ENCODE data around the gene SARNP.
A peak's percentile ranks its signal among the peaks of the same experiment; 100 is the strongest.
"Not testable (repeated sequence)": the region's sequence is repeated elsewhere in the genome, so short reads cannot be mapped to it uniquely, and the experiment has no call there.

The SARNP gene

DNA sequence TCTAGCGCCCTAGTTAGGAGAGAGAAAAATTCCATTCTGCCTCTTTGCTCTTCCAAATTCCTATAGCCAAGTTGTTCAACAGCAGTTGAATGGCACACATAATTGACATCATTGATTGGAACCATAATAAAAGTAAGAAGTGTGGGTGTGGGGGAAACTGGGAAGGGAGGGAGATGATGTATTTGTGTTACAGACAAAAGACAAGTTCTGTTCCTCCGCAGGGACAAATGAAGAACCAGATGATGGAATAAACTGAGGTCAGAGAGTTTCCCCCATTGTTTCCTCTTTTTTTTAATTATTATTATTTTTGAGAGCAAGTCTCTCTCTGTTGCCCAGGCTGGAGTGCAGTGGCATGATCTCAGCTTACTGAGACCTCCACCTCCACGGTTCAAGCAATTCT lies 39.7 kb downstream of the SARNP start:
- Histone ChIP-seq H3K9ac (ENCODE audit: low read depth, low read length) (no peak overlapping the region), H3K27me3 (ENCODE audit: control insufficient read depth, insufficient read depth, low read length) (no peaks in the 10 kb centered on the region), H3K36me3 (ENCODE audit: control insufficient read depth, insufficient read depth, low read length) (peaks cover 15% of the 10 kb centered on the region), H3K9me3 (ENCODE audit: control insufficient read depth, insufficient read depth, low read length) (no peaks in the 10 kb centered on the region), H3K4me3 (ENCODE audit: low read depth, low read length) (no peak overlapping the region), H3K4me1 (ENCODE audit: control insufficient read depth, insufficient read depth, low read length) (no peaks in the 10 kb centered on the region)

DNA sequence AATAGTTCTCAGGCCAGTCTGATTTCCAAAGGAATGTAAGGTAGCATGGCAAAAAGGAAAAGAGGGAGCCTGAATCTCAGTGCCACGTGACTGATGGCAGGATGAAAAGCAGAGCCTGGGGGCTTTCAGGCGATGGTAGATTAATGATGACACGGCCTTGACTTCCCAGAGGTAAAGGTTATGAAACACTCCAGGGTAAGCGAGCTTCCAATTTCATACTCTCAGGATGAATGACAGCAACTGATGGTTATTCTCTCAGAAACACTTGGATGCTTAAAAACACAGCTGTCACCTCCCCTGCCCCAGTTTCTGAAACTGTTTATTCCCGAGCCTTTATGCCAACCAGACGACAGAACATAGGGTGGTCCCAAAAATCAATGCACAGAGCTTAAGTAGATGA lies 45.8 kb downstream of the SARNP start:
- Histone ChIP-seq H3K9ac (ENCODE audit: low read depth, low read length) (no peak overlapping the region), H3K27me3 (ENCODE audit: control insufficient read depth, insufficient read depth, low read length) (no peaks in the 10 kb centered on the region), H3K36me3 (ENCODE audit: control insufficient read depth, insufficient read depth, low read length) (peaks cover 13% of the 10 kb centered on the region), H3K9me3 (ENCODE audit: control insufficient read depth, insufficient read depth, low read length) (no peaks in the 10 kb centered on the region), H3K4me1 (ENCODE audit: control insufficient read depth, insufficient read depth, low read length) (no peaks in the 10 kb centered on the region), H3K4me3 (ENCODE audit: low read depth, low read length) (no peak overlapping the region)

DNA sequence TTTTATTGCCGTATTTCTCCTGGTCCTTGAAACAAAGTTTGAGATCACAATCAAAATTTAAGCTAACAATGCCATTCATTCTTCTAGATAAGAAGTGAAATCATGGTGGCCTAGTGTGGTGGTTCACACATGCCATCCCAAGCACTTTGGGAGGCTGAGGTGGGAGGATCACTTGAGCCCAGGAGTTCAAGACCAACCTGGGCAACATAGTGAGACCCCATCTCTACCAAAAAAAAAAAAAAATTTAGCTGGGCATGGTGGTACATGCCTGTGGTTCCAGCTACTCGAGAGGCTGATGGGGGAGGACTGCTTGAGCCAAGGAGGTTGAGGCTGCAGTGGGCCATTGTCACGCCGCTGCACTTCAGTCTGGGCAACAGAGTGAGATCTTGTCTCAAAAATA lies 50.4 kb downstream of the SARNP start:
- Histone ChIP-seq H3K9me3 (ENCODE audit: control insufficient read depth, insufficient read depth, low read length) (no peaks in the 10 kb centered on the region), H3K36me3 (ENCODE audit: control insufficient read depth, insufficient read depth, low read length) (peaks cover 3% of the 10 kb centered on the region), H3K4me1 (ENCODE audit: control insufficient read depth, insufficient read depth, low read length) (peaks cover 4% of the 10 kb centered on the region), H3K4me3 (ENCODE audit: low read depth, low read length) (no peak overlapping the region), H3K9ac (ENCODE audit: low read depth, low read length) (no peak overlapping the region), H3K27me3 (ENCODE audit: control insufficient read depth, insufficient read depth, low read length) (no peaks in the 10 kb centered on the region)

DNA sequence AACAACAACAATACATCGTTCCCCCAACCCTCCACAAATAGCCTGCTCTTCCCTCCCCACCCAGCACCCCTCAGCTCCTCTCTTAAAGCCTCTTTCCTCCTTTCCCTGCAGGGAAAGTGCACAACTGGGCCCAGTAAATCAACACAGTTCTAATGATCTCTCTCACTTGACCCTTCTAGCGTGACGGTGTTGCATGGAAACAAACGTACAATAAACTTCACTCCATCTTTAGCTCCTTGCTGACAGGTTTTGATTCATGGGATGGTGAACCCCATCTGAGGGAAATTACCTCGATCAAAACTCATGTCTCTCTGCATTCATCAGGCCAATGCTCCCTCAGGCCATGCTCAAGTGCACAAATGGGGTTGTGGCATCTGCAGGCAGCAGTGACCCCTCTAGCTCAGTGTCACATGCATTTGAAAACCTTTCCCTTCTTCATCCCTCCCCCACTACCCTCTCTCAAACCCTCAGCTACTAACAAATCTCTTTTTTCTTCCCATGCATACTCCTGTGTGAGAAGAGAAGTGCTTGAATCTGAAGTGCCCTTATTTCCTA lies 51.7 kb downstream of the SARNP start:
- Histone ChIP-seq H3K4me3 (ENCODE audit: low read depth, low read length) (no peak overlapping the region), H3K27me3 (ENCODE audit: control insufficient read depth, insufficient read depth, low read length) (no peaks in the 10 kb centered on the region), H3K36me3 (ENCODE audit: control insufficient read depth, insufficient read depth, low read length) (no peaks in the 10 kb centered on the region), H3K9me3 (ENCODE audit: control insufficient read depth, insufficient read depth, low read length) (no peaks in the 10 kb centered on the region), H3K4me1 (ENCODE audit: control insufficient read depth, insufficient read depth, low read length) (peaks cover 4% of the 10 kb centered on the region), H3K9ac (ENCODE audit: low read depth, low read length) (no peak overlapping the region)

DNA sequence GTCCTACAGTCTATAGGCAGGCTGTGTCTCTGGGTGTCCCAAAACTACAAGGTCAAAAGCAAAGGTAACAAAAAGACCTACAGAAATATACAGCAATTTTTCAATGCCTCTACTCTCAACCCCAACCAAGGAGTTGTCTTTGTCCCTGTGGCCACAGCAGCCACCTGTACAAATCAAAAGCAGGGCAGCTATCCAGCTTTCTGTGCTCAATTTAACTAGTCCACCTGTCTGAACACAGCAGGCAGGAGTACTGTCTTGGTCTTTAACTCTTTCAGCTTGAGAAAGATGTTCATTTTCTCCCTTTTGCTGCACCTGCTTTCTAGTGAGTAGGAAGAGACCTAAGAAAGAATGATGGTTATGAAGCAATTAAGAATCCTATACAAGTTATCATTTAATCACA lies 54.9 kb downstream of the SARNP start:
- Histone ChIP-seq H3K9me3 (ENCODE audit: control insufficient read depth, insufficient read depth, low read length) (no peaks in the 10 kb centered on the region), H3K4me3 (ENCODE audit: low read depth, low read length) (no peak overlapping the region), H3K36me3 (ENCODE audit: control insufficient read depth, insufficient read depth, low read length) (no peaks in the 10 kb centered on the region)

DNA sequence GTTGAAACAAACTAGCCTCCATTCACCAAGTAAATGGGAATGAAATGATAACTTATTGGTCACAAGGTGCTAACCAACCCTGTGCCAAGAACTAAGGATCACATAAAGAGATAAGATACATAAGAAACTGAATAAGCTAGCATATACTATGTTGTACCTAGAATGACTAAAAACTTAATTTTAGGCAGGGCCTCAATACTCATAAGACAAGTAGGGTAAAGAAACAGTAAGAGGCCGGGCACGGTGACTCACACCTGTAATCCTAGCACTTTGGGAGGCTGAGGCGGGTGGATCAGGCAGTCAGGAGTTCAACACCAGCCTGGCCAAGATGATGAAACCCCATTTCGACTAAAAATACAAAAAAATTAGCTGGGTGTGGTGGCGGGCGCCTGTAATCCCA lies 56.9 kb downstream of the SARNP start:
- no peak overlapping the region for H3K4me3 ChIP-seq (ENCODE audit: low read depth, low read length)
- H3K9ac ChIP-seq (ENCODE audit: low read depth, low read length): no peak overlapping the region
- peaks cover 3% of the 10 kb centered on the region for H3K36me3 ChIP-seq (ENCODE audit: control insufficient read depth, insufficient read depth, low read length)
- no peaks in the 10 kb centered on the region for H3K9me3 ChIP-seq (ENCODE audit: control insufficient read depth, insufficient read depth, low read length)
- H3K4me1 ChIP-seq (ENCODE audit: control insufficient read depth, insufficient read depth, low read length): no peaks in the 10 kb centered on the region
- H3K27me3 ChIP-seq (ENCODE audit: control insufficient read depth, insufficient read depth, low read length): no peaks in the 10 kb centered on the region

More for the DNA sequence above, 54.9 kb downstream of the SARNP start:
- Histone ChIP-seq H3K27me3 (ENCODE audit: control insufficient read depth, insufficient read depth, low read length) (no peaks in the 10 kb centered on the region), H3K9ac (ENCODE audit: low read depth, low read length) (no peak overlapping the region), H3K4me1 (ENCODE audit: control insufficient read depth, insufficient read depth, low read length) (peaks cover 4% of the 10 kb centered on the region)

DNA sequence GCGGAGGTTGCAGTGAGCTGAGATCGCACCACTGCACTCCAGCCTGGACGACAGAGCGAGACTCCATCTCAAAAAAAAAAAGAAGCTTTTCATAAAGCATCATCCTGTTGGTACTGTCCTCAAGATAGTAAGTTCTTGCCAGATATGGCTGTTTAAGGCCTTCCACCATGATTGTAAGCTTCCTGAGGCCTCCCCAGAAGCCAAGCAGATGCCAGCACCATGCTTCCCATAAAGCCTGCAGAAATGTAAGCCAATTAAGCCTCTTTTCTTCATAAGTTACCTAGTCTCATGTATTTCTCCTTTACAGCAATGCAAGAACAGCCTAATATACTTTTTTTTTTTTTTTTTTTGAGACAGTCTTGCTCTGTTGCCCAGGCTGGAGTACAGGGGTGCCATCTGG lies 58.9 kb downstream of the SARNP start:
- H3K4me3 ChIP-seq (ENCODE audit: low read depth, low read length); H3K4me1 ChIP-seq (ENCODE audit: control insufficient read depth, insufficient read depth, low read length); H3K9me3 ChIP-seq (ENCODE audit: control insufficient read depth, insufficient read depth, low read length); H3K9ac ChIP-seq (ENCODE audit: low read depth, low read length); H3K27me3 ChIP-seq (ENCODE audit: control insufficient read depth, insufficient read depth, low read length); H3K36me3 ChIP-seq (ENCODE audit: control insufficient read depth, insufficient read depth, low read length): not testable (repeated sequence)

DNA sequence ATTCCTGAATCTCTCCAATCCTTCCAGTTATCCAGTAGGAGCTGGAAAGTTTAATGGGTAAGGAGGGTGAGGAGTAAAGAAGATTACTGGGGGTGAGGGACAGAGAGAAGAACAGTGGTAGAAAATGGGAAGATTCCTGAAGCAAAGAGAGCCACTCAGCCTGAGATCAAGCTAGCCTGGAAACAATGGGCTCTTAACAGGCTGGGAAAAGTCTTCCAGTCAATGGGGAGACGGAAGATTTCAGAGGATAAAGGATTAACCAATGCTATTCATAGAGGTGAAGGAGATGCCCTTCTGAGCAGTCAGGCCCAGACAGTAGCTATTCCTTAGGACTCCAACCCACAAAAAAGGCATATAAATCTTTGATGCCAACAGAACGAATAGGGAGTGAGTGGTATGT lies 59.8 kb downstream of the SARNP start:
- H3K4me1 ChIP-seq (ENCODE audit: control insufficient read depth, insufficient read depth, low read length): peaks cover 3% of the 10 kb centered on the region
- no peaks in the 10 kb centered on the region for H3K27me3 ChIP-seq (ENCODE audit: control insufficient read depth, insufficient read depth, low read length)
- no peaks in the 10 kb centered on the region for H3K9me3 ChIP-seq (ENCODE audit: control insufficient read depth, insufficient read depth, low read length)
- peaks cover 5% of the 10 kb centered on the region for H3K36me3 ChIP-seq (ENCODE audit: control insufficient read depth, insufficient read depth, low read length)
- no peak overlapping the region for H3K9ac ChIP-seq (ENCODE audit: low read depth, low read length)
- no peak overlapping the region for H3K4me3 ChIP-seq (ENCODE audit: low read depth, low read length)

DNA sequence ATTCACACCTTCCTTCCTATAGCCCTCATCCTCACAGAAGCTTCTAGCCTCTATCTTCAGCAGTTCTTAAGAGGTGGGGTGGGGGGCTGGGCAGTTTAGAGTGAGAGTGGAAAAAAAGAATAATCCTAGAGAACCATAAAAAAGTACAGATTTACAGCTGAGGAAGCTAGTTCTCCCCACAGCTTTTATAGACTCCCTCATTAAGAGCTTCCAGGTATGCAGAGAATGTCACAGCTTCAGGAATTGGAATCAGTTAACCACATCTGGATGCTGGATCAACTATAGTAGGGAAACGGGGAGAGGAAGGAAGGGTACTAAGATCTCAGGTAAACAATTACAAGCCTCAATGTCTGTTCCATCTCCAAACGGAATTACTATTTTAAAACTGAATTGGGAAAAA lies 62.3 kb downstream of the SARNP start:
- no peaks in the 10 kb centered on the region for H3K27me3 ChIP-seq (ENCODE audit: control insufficient read depth, insufficient read depth, low read length)
- H3K9me3 ChIP-seq (ENCODE audit: control insufficient read depth, insufficient read depth, low read length): no peaks in the 10 kb centered on the region
- H3K4me3 ChIP-seq (ENCODE audit: low read depth, low read length): no peak overlapping the region
- H3K9ac ChIP-seq (ENCODE audit: low read depth, low read length): no peak overlapping the region
- peaks cover 7% of the 10 kb centered on the region for H3K4me1 ChIP-seq (ENCODE audit: control insufficient read depth, insufficient read depth, low read length)
- H3K36me3 ChIP-seq (ENCODE audit: control insufficient read depth, insufficient read depth, low read length): peaks cover 18% of the 10 kb centered on the region

DNA sequence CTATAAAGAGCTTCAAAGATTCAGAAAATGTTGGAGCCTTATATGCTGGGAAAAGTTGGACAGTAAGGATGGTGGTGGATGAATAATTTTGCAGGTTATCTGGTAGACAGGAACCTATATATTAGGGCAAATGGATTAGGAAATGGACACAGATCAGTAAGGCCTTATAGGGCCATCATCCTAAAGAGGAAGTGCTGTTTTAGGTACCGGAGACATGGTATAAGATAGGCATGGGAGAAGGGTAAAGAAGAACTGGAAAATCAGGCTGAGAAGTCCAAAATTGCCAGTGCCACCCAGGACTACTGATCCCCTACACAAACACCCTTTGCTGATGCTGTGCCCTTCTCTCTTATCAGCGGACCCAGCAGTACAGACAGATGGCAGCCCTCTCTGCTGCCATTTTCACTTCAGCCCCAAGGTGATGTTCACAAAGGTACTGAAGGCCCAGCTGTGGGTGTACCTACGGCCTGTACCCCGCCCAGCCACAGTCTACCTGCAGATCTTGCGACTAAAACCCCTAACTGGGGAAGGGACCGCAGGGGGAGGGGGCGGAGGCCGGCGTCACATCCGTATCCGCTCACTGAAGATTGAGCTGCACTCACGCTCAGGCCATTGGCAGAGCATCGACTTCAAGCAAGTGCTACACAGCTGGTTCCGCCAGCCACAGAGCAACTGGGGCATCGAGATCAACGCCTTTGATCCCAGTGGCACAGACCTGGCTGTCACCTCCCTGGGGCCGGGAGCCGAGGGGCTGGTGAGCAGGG lies 69.1 kb downstream of the SARNP start:
- H3K36me3 ChIP-seq (ENCODE audit: control insufficient read depth, insufficient read depth, low read length): peaks cover 36% of the 10 kb centered on the region

DNA sequence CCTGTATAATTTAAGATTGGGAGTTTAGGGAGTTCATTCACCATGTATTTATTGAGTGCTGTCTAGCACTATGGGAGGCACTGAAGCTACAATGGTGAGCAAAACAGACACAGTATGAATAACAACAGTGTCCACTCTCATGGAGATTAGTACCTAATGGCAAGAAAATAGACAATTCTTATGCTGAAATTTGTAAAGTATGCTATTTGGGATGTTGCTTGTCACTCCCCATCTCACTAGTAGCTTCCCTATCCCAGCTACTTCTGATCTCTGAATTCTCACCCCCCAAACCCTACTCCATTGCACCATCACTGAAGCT lies 70.7 kb downstream of the SARNP start:
- H3K27me3 ChIP-seq (ENCODE audit: control insufficient read depth, insufficient read depth, low read length): no peaks in the 10 kb centered on the region
- H3K4me1 ChIP-seq (ENCODE audit: control insufficient read depth, insufficient read depth, low read length): peaks cover 30% of the 10 kb centered on the region
- H3K9ac ChIP-seq (ENCODE audit: low read depth, low read length): peak overlapping the region; percentile 62
- peak overlapping the region; percentile 65 for H3K4me3 ChIP-seq (ENCODE audit: low read depth, low read length)
- peaks cover 26% of the 10 kb centered on the region for H3K36me3 ChIP-seq (ENCODE audit: control insufficient read depth, insufficient read depth, low read length)
- no peaks in the 10 kb centered on the region for H3K9me3 ChIP-seq (ENCODE audit: control insufficient read depth, insufficient read depth, low read length)

More for the DNA sequence above, 69.1 kb downstream of the SARNP start:
- no peaks in the 10 kb centered on the region for H3K9me3 ChIP-seq (ENCODE audit: control insufficient read depth, insufficient read depth, low read length)
- no peak overlapping the region for H3K4me3 ChIP-seq (ENCODE audit: low read depth, low read length)
- H3K27me3 ChIP-seq (ENCODE audit: control insufficient read depth, insufficient read depth, low read length): no peaks in the 10 kb centered on the region
- H3K9ac ChIP-seq (ENCODE audit: low read depth, low read length): no peak overlapping the region
- peaks cover 26% of the 10 kb centered on the region for H3K4me1 ChIP-seq (ENCODE audit: control insufficient read depth, insufficient read depth, low read length)

DNA sequence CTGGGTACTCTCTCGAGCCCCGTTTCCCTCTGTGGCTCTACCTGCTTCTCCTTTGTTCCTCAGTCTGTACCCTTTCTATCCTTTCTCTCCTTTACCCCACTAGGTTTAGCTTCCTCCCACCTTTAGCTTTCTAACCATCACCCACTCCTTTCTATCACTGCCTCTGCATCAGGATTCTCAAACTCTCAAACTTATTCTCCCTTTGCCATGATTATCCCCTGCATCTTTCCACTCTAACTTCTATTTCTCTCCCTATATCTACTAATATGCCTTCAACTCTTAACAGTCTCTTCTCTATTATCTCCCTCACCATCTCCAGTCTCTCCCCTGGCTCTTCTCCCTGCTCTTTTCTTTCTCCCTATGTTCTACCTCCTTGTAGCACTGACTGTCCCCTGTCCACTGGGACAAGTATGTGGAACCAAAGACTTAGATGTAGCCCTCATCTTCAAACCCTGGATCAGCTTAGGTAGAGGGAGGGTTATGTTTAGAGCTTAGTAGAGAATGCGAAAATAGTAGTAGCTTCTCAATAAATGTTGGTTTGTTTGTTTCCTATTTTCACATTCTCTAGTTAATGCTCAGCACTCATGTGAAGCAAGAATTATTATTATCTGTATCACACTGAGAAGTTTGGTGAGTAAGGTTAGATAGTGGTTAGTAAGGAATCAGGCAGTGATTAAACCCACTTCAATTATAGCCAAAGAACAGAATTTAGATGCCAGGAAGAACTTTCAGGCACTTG lies 71.2 kb downstream of the SARNP start:
- Histone ChIP-seq H3K9ac (ENCODE audit: low read depth, low read length) (peak overlapping the region; percentile 62), H3K36me3 (ENCODE audit: control insufficient read depth, insufficient read depth, low read length) (peaks cover 22% of the 10 kb centered on the region), H3K4me1 (ENCODE audit: control insufficient read depth, insufficient read depth, low read length) (peaks cover 32% of the 10 kb centered on the region), H3K9me3 (ENCODE audit: control insufficient read depth, insufficient read depth, low read length) (no peaks in the 10 kb centered on the region), H3K4me3 (ENCODE audit: low read depth, low read length) (peak overlapping the region; percentile 65), H3K27me3 (ENCODE audit: control insufficient read depth, insufficient read depth, low read length) (no peaks in the 10 kb centered on the region)

Data from iPS-15b (cell line).